ENCODE data around the gene MAP3K21.

- TF ChIP-seq CTCF (IDR thresholded peaks at IDR 0.05) (no peak), POLR2AphosphoS5 (IDR thresholded peaks at IDR 0.05) (no peak), POLR2A (IDR thresholded peaks at IDR 0.05) (no peak), EP300 (IDR thresholded peaks at IDR 0.05) (no peak)
These were observed 28.1 kb upstream of the MAP3K21 start for GRCh38 chr1:233299450-233299849.
